Stimulated activated CD4-positive, alpha-beta T cell treated with anti-CD3 and anti-CD28 coated beads, Interleukin-12 subunit alpha, Interleukin-12 subunit beta, amount 100 ng/mL, for 4 hours (primary cell): ENCODE measurements around the gene COX5A.

Source experiments
- DNase-seq: peaks from one replicate; pipeline ENCODE4 v3.0.0-alpha.2; 2020

Gene COX5A

DNA sequence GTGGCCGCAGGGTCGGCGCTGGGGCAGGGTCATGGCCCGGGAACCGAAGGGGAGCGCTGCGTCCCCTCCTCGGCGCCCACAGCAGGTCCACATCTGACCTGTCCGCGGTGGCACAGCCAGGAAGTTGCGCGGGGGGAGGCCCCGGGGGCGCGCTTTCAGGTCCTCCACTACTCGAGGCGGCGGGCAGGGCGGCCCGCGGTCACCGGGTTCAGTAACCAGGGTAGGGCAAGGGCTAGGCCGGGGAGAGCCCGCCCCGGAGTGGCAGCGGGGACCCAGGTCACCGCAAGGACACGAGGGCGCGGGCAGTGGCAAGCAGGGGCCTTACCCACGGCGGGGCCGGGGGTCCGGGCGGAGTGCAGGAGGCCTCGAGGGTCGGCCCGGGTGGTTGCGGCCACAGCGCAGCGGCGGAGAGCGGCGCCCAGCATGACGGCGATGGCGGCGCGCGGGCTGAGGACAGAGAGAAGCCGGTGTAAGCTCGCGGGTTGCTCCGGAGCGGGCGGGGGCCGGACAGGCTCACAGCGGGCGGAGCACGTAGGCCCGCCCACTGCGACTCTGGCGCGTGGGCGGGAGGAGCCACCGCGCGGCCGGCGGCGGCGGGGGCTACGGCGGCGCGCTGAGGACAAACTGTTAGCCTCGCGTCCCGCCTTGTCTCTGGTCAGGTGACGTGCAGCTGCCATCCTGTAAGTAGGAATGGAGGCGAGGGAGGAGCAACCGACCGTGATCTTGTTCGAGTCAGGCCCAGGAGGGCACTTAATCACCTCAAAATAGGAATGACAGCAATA, at the start of gene COX5A:
Gene COX5A (minus strand): TSS at position 484 of the 782 bp plus-strand sequence. CDS start 59 bp downstream, at position 425.
- peak; percentile 87 for DNase-seq

DNA sequence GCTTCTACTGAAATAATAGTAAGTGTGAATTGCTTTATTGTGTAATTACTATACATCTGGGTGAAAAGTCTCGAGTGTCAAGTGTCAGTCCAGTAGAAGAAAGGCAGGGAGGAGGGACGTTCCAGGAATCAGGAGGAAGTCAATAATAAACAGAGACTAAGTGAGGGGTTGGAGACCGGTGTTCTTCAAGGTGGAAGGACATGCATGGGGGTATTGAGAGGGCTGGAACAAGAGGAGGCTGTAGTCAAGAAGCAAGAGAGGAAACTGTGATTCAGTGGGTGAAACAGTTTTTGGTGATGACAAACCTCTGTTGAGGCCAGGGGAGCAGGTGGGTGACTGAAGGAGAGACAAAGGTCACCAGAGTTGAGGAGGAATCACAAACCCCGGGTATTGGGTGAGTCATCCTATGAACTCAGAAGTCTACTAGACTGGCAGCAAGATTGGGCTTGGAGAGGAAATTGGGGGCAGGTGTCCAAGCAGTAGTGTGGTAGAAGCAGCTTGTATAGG, 45.9 kb upstream of the COX5A start:
- no peak for DNase-seq

DNA sequence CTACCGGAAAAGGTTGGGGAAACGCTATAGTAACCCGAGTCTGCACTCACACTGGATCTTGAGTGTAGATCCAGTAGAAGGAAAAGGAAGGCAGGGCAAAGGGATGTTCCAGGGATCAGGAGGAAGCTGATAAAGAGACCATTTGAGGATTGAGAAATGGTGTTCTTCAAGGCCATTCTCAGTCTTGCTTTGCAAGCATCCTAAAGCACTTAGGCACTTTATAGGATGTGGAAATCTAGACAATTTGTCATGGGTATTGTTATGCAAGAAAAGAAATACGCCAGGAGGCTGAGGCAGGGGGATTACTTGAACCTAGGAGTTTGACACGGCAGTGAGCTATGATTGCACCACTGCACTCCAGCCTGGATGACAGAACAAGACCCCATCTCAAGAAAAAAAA, 44.3 kb upstream of the COX5A start:
- no peak for DNase-seq

DNA sequence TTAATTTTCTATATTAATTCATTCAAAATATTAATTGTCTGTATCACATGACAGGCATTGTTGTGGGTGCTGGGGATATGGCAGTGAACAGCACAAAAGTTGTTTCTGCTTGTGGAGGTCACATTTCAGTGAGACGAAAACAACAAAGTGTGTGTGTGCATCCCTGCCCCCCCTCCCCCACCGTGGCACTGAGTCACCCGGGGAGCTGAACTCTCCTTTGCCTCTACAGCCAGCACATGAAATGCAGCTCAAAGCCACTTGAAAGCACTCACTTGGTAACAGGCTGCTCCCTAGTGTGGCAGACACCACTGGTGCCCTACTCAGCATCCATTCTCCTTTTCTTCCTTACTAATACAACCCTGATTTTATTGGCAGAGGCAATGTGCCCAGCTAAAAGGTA, 40.6 kb upstream of the COX5A start:
- no peak for DNase-seq

DNA sequence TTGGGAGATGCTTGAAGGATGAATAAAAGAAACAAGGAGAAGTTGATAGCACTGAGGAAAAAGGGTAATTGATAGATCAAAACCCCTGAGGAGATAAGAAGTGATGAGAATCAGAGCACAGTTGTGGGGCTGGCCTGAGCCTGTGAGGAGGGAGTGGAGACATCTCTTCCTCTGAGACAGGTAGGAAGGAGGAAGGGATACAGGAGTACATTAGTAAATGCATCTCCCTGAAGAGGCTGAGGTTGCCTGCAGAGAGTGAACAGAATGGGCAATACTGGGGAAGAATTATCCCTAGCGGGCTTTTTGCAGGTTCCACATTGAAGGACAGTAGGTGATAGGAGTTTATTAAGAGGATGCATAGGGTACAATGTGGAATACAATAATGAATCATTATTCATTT, 40.2 kb upstream of the COX5A start:
- DNase-seq = no peak

DNA sequence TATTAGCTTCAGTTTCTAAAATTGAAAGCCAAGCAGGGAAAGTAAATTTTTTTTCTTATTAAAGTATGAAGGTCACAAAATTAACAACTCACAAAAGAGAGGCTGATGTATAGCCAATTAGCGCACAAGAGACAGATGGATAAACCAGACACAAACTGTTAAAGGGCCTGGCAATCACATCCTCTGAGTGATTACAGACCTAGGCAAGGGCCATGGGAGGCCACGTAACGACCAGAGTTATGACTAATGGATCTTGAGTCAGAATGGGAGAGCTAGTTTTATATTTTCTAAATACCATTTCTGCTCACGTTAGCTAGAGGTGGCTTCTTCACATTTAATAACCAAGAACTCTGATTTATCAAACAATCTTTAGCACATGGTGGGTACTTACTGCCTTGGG, 39.7 kb upstream of the COX5A start:
- DNase-seq = no peak

DNA sequence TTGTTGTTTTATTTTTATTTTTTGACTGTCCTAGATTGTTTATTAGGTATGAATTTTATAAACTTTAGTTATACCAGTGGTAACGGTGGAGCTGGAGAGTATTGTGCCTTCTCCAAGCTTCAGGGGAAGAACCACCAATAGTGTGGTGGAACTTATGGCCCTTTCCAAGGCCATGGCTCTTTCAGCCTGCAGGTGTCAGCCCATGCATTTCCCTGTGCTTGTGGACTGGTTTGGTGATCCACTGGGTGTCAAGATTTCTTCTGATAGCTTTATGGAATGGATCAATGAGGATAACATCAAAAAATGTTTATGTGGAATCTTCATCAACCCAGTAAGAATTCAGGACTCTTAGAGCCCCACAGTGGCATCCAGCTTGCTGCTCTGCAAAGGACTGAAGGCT, 38.3 kb upstream of the COX5A start:
- DNase-seq = no peak

DNA sequence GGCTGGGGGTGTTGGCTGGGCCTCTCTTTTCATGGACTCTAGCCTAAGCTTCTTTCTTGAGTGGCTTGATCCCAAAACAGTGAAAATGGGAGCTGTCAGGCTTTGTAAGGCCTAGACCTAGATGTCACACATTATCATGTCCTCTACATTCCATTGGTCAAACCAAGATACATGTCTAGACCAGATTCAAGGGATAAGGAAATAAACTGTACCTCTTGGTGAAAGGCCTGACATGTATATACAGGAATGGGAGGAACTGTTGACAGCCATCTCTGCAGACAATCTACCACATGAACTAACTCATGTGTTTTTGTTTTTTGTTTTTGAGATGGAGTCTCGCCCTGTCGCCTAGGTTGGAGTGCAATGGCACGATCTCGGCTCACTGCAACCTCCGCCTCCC, 29.8 kb upstream of the COX5A start:
- no peak for DNase-seq

DNA sequence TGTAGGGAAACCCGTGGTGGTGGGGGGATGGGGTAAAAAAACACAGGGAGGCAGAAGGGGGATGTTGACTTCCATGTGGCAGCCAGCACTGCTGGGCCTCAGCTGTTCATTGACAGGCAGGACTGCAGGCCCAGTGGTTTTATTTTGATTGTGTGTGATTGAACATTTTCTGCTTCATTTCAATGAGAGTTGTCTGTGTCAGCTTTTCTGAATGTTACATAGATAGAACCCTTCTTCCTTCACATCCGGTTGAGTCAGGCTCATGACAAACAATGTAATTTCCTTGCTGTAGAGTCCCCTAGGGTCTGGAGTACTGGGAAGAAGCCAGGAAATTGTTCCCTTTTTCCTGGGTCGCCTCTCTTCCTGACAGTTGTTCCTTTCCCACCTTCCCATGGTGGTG, 26.9 kb upstream of the COX5A start:
- no peak for DNase-seq

DNA sequence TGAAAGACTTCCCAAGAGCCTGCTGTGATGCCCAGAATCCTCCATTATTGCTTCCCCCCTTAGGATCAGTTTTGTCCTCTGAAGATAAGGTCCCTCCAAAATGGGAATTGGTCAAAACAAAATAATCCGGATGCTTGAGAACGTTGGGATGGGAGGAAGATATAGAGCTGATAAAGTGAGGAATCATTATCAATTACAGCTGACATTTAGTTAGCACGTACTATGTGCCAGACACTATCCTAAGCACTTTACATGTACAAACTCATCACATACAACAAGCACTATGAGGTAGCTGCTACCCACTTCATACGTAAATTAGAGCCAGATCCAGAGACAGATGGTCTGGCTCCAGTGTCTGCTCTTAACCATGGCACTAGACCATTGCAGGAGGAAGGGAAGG, 25.3 kb upstream of the COX5A start:
- DNase-seq = no peak

DNA sequence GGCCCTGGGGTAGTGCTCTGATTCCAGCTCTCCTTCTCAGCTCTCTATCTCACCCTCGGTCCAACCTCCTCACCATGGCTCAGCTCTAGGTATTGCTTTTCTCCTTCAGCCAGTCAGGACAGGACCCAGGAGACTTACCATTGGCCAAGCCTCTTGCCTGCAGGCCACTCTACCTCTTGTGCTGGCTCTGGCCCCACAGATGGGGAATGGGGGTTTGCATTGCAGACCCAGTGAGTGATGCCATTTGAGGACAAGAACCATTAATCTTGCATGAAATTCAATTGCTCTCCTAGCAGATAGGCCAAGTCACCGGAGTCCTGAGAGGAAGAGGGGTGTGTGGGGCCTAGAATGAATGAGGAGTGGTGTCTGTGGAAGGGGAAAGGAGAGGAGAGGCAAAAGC, 24.8 kb upstream of the COX5A start:
- DNase-seq = no peak

DNA sequence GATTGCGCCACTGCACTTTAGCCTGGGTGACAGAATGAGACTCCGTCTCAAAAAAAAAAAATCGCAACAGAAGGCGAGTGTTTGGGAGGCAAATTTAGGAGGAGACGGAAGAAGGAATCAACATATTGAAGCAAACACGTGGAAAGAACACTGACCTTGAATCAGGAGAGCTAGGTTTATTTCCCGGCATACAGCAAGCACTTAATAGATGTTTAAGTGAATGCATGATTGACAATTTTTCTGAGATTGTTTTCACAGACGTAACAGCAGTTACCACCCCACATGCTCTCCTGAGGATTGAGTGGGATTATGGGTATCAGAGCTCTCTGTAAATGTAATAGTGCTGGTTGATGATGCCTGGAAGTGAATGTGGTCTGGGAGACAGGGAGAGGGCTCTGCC, 24.3 kb upstream of the COX5A start:
- no peak for DNase-seq

DNA sequence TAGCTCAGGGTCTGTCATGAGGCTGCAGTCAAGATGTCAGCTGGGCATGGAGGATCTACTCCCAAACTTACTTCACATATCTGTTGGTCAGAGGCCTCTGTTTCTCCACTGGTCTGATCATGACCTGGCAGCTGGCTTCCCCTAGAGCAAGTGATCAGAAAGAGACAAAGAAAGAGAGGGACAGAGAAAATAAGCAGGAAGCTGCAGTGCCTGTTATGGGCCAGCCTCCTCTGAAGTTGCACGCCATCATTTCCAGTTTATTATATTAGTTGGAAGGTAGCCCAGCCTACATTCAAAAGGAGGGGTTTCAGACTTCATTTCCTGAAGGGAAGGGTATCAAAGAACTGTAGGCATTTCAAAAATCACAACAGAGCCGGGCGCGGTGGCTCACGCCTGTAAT, 23.7 kb upstream of the COX5A start:
- DNase-seq = no peak

DNA sequence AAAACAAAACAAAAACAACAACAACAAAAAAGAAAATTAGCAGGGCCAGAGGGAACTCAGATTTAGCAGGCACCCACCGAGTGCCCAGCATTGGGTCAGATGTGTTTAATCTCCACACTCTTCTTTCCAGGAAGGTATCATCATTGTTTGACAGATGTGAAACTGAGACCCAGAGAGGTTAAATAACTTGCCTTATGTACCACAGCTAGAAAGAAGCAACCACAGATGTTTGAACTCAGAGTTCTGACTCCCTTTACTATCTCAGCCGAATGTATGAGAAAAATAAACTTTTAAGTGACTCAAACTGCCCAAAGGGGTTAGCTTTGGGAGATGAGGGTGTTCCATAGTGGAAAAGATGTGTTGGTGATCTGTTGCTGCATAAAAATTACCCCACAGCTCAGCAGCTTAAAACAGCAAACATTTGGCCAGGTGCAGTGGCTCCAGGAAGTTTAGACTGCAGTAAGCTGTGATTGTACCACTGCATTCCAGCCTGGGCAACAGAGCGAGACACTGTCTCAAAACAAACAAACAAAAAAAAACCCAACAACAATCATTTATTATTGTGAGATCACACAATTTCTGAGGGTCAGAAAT, 23.2 kb upstream of the COX5A start:
- DNase-seq = no peak

DNA sequence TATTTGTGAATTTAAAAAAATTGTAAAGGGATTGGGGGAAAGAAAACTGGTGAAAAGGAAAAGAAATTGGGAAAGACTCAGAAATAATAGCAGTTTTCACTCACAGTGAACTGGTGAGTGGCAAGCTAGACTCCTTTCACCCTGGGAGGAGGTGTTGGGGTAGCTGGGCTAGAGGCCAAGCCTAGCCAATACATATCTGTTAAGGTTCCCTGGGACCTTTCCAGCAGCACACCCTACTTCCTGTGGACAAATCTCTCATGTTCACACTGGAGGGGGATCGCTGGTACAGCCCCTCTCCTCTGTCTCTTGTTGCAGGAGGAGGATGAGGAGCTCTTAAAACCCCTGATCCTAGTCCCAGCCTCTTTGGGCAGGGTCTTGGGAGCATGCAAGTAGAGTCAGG, 22.4 kb upstream of the COX5A start:
- DNase-seq = no peak

DNA sequence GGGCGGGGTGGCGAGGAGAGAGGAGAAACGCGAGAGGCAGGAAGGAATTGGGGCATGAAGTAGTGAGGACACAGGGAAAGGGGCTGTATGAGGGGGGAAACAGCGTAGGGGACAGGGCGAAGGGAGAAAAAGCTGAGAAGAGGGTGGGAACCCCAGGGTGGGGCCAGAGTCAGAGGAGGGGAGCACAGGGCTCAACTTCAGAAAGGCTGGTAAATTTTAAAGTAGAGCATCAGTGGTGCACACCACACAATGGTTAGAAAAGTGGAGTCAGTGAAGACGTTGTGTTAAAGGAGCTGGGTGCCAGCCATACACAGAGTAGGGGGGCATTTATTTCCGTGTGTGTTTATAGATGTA, 21.7 kb upstream of the COX5A start:
- DNase-seq = no peak

DNA sequence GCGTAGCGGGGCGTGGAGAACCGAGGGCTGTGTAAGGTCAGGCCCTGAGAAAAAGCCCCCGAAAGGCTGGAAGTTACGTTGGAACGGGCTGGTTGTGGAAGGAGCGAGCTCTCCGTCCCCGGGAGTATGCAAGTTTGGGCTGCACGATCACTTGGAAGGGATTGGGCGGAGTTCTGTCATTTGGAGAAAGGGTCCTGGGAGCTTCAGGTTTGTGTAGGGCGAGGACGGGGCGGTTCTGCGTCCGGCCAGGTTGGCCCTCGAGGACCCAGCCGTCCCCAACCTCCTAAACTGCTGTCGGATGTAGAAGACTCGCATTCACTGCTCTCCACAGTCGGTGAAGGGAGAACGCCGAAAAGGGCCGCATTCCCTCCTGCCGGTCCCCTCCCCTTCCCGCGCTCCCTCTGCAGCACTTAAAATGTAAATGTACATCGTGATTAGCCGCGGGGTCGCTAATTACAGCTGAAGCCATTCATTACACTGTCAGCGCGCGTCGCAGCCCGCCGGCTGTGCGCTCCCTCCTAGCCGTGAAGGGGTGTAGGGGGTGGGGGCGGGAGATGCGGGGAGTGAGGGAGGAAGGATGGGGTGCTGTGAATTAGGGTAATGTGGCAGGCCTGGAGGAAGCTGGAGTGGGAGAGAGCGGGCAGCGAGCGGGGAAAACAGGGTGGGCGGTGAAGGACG, 21.2 kb upstream of the COX5A start:
- no peak for DNase-seq

DNA sequence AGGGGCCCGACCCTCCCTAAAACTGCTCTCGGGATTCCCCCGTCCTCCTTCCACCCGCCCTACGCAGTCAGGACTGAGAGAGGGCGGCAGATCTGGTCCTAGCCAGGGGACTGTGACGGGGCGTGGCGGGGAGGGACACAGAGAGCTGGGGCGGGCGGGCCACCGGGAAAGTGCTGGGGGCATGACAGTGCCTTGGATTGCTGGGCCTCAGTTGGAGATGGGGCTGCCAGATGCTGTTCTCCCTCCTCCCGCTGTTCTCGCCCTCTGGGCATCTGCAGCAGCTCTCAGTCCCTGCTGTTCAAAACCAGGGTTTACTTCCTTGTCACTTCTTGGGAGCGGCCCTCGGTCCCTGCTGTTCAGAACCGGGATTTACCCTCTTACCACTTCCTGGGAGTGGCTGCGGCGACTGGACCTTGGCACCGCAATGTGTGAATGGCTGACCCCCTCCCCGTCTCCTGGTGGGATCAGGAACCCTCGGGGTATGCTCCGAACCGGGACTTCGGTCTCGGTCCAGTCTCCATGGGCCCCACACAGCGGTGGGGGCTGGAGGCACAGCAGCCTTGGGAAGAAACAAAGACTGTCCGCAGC, 20.5 kb upstream of the COX5A start:
- DNase-seq = no peak

DNA sequence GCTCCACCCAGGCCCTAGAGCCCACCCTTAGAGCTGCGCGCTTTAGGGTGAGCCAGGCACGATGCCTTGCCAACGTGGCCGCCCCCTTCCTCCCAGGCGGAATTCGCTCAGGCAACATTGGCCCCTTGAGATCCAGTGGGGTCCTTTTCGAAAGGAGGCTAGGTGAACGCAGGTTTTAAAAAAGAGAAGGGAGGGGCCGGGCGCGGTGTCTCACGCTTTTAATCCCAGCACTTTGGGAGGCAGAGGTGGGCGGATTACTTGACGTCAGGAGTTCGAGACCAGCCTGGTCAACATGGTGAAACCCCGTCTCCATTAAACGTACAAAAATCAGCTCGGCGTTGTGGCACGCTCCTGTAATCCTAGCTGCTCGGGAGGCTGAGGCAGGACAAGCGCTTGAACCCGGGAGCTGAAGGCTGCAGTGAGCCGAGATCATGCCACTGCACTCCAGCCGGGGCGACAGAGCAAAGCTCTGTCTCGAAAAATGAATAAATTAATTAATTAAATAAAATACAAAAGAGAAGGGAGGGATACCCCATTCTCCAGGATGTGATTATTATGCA, 19.7 kb upstream of the COX5A start:
- no peak for DNase-seq

DNA sequence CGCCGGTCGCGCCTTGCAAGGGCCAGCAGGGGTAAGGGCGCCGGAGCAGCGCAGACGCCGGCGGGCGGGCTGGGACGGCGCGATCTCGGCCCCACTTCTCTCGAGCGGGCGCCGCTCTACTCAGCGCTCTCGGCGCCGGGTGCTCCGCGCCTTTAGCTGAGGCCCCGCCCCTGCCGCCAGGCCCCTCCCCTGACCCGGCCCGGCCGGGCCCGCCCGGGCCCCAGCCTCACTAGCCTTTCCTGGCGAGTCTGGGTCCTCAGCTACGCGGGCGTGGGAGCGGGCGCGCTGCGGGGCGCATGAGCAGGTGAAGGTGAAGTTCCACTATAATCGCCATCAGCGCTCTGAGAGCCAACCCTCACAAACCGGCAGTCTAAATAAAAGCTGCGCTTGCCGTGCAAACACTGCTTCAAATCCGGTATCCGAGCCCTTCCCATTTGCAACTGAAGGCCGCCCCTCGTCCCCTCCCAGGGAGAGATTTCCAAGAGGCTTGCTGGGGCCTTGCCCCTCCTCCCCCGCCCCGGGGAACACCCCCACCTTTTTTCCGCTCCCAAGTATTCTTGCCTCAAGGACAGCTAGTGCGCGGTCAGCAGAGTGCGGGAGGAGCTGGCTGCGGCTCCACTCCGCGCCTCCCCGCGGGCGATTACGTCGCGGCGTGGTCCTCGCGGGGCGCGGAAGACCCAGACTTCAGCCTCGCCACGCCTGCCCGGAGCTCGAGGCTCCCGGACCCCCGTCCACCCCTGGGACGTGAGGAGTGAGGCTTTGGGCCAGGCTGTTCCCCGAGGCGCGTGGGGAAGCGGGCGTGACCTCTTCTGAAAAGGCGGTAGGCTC, 19.0 kb upstream of the COX5A start, which contains the start of gene RPP25:
Gene RPP25 (minus strand): TSS at position 125 of the 828 bp plus-strand sequence. CDS start 189 bp downstream, outside the sequence.
- DNase-seq = peak; percentile 78

DNA sequence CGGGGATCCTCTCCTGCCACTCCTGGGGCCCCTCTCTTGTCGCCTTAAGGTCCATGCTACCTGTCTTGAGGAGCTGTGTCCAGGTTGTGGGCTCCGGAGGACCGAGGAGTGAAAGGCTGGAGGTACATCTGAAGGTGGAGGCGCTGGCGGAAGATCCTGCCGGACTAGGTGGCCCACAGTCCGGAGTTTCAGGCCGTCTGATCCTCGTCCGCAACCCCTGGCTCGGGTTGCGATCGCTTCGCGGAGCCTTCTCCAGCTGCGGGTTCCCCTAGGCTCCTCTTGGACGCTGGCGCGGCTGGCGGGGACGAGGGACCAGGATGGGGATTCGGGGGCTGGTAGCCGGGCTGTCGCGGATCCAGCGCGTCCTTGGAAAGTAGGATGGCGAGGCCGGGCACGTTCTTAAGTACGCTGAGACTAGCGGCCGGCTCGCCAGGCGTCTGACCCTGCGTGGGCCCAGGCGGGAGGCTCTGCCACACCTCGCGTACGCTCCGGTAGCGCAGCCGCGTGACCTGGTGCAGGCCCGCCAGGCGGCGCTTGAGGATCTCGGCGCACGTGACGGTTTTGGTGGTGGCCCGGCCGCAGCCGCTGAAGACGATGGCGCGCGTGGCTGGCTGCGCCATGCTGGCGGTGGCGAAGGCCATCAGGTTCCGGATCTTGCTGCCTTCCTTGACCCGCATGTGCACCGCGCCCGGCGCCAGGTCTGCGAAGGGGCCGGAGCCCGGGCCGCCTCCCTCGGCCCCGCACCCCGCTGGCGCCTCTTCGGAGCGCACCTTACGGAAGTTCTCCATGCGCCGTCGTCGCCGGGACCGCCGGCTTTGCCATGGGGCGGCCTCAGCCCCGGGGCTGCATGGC, 18.1 kb upstream of the COX5A start:
- DNase-seq = peak; percentile 70
